ENCODE measurements around the gene CLNK.

Gene CLNK

DNA sequence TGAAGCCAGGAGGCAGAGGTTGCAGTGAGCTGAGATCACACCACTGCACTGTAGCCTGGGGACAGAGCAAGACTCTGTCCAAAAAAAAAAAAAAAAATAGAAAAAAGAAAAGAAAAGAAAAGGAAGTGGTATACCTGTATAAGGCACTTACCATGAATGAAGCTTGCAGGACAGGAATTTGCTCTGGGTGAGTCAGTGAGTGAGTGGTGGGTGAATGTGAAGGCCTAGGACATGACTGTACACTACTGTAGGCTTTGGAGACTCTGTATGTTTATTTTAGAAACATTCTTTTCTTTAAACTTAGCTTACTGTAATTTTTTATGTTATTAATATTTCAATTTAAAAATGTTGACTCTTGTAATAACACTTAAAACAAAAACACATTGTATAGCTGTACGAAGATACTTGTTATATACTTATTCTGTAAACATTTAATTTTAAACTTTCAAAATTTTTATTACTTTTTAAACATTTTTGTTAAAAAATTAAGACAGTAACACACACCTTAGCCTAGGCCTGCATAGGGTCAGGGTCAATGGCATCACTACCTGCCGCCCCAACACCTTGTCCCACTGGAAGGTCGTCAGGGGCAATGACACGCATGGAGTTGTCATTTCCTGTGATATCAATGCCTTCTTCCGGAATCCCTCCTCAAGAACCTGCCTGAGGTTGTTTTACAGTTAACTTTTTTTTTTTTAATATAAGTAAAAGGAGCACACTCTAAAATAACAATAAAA is 78.7 kb downstream of the CLNK start:
- no peak for TF ChIP-seq POLR2A (IDR thresholded peaks at IDR 0.05; ENCODE audit: low read depth, low read length)
- FAIRE-seq (no peak), DNase-seq (ENCODE audit: insufficient read length, low spot score) (no peak)

- DNase-seq (ENCODE audit: insufficient read length, low spot score) = no peak
- no peak for FAIRE-seq
- TF ChIP-seq POLR2A (IDR thresholded peaks at IDR 0.05; ENCODE audit: low read depth, low read length) = no peak
Observed at GRCh38 chr4:10605031-10605430, 79.5 kb downstream of the CLNK start.

DNA sequence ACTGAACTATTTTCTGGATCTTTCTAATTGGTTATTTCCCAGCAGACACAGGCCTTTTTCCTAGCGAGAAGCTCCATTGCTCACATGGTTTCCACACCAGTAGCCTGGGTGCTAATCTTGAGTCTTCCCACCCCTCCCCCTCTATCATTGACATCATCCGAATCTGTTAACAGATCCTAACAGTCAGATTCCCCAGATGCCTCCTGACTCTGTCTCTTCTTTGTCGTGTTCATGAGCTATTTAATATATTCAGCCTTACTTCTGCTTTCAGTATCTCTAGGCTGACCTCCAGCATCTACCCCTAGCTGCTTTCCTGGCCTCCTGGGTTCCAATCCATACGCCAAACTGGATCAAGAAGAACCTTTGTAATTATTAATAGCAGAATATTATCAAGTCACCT is 85.0 kb downstream of the CLNK start:
- DNase-seq (ENCODE audit: insufficient read length, low spot score) (no peak), FAIRE-seq (no peak)
- no peak for TF ChIP-seq POLR2A (IDR thresholded peaks at IDR 0.05; ENCODE audit: low read depth, low read length)

GRCh38 chr4:10598829-10599228 is 85.7 kb downstream of the CLNK start:
- TF ChIP-seq POLR2A (IDR thresholded peaks at IDR 0.05; ENCODE audit: low read depth, low read length) = no peak
- DNase-seq (ENCODE audit: insufficient read length, low spot score) (no peak), FAIRE-seq (no peak)

DNA sequence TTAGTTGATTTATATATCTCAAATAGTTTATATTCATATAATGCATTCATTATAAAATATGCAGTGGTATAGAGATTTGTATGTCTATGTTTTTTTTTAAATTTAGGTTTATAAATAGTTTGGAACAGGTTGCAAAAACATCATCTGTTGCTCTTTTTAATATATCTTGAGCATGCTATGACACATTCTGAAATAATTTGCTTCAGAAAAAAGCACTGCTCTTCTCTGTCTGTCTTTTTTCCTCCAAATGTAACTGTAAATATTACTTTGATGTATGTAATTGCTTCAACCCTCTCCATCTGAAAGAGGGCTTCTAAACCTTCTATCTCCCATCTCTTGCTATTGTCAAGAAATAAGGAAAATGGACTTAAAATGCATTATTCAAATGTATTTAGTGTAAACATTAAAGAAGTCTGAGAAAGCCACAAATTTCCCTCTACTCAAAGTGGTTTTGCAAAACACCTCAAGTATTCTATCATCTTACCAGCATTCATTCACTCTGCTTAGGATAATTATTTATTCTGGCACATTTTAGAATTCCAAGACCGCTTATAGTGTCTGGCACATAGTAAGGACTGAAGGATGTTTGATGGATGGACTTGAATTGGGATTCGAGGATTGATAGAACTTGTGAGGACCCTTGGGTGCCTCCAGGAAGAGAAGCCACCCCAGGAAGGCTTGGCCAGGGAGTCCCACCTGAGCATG is 87.8 kb downstream of the CLNK start:
- FAIRE-seq = no peak
- DNase-seq (ENCODE audit: insufficient read length, low spot score) = no peak
- no peak for TF ChIP-seq POLR2A (IDR thresholded peaks at IDR 0.05; ENCODE audit: low read depth, low read length)

DNA sequence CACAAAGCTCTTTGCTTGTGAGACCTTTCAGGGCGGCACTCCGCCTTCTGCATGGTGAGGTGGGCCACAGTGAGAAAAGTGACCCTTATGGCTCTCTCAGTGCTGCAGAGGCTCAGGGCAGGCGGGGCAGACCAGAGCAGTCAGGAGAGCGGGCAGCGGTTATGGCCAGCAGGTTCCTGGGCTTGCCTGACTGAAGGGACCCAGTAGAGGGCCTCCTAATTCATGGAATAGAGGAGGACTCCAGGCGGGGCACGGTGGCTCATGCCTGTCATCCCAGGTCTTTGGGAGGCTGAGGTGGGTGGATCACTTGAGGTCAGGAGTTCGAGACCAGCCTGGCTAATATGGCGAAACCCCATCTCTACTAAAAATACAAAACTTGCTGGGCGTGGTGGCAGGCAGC is 91.4 kb downstream of the CLNK start:
- DNase-seq (ENCODE audit: insufficient read length, low spot score) (no peak), FAIRE-seq (no peak)
- TF ChIP-seq POLR2A (IDR thresholded peaks at IDR 0.05; ENCODE audit: low read depth, low read length) = no peak

DNA sequence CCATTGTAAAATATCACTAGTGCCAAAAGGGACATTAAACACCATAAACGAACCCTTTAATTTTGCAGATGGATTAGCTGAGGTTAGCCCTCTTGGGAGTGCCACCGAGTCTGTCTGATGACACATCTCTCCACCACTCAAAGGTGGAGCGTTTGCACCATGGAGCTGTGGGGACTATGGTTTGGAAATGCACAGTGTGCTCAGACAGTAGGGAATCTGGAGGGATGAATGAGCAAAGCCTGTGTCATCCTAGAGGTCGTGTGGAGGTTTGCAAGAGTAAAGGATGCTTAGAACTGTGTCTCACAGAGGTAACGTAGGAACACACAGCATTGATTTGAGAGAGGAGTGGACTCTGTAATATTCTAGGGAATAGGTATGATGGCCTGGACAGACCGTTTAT is 93.7 kb downstream of the CLNK start:
- DNase-seq (ENCODE audit: insufficient read length, low spot score) = peak; percentile 19
- no peak for FAIRE-seq

GRCh38 chr4:10589799-10590198 is 94.8 kb downstream of the CLNK start:
- DNase-seq (ENCODE audit: insufficient read length, low spot score) = no peak
- no peak for TF ChIP-seq POLR2A (IDR thresholded peaks at IDR 0.05; ENCODE audit: low read depth, low read length)
- no peak for FAIRE-seq

More for the DNA sequence above, 93.7 kb downstream of the CLNK start:
- no peak for TF ChIP-seq POLR2A (IDR thresholded peaks at IDR 0.05; ENCODE audit: low read depth, low read length)

DNA sequence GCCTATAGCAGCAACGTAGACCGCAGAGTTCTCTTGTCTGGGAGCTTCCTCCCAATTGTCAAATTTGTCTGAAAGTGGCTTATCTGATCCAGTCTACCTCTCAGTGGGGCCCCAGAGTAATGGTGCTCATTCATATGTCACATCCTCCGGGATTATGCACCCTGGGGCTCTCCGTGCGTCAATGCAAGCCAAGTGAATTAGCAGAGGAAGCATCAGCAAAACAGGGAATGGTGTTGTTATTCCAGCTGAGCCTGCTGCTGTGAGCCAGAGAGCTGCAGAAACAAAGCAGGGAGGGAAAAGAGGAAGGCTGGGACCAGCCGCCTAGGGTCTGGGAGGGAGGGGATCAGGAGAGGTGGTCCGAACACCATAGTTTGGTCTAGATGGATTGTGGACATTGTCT is 95.2 kb downstream of the CLNK start:
- no peak for DNase-seq (ENCODE audit: insufficient read length, low spot score)
- FAIRE-seq = no peak
- no peak for TF ChIP-seq POLR2A (IDR thresholded peaks at IDR 0.05; ENCODE audit: low read depth, low read length)

DNA sequence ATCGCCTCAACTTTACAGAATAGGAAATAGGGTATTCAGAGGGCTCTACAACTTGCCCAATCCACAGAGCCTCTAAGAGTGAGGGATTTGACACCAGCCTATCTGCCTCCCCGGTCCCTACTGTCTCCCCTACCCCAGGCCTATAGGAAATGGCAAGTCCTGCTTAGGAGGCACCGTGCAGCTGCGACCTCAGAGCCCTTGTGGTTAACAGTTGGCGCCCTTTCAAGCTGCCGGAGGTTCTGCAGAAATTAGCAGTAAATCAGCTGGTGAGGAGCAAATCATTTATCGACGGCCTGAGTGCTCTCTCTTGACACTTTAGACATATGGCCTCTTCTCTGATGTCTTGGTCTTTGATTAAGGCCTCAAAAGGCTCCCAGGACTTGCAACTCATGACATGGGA is 96.9 kb downstream of the CLNK start:
- FAIRE-seq = no peak

GRCh38 chr4:10587296-10587695 is 97.3 kb downstream of the CLNK start:
- FAIRE-seq (no peak), DNase-seq (ENCODE audit: insufficient read length, low spot score) (no peak)
- no peak for TF ChIP-seq POLR2A (IDR thresholded peaks at IDR 0.05; ENCODE audit: low read depth, low read length)

More for the DNA sequence above, 96.9 kb downstream of the CLNK start:
- DNase-seq (ENCODE audit: insufficient read length, low spot score) = no peak
- no peak for TF ChIP-seq POLR2A (IDR thresholded peaks at IDR 0.05; ENCODE audit: low read depth, low read length)

- DNase-seq (ENCODE audit: insufficient read length, low spot score) (peak; percentile 15), FAIRE-seq (no peak)
- no peak for TF ChIP-seq POLR2A (IDR thresholded peaks at IDR 0.05; ENCODE audit: low read depth, low read length)
Observed at GRCh38 chr4:10584042-10584441, 100.5 kb downstream of the CLNK start.

- no peak for FAIRE-seq
- no peak for TF ChIP-seq POLR2A (IDR thresholded peaks at IDR 0.05; ENCODE audit: low read depth, low read length)
- no peak for DNase-seq (ENCODE audit: insufficient read length, low spot score)
Observed at GRCh38 chr4:10582951-10583350, 101.6 kb downstream of the CLNK start.

GRCh38 chr4:10582059-10582686 is 102.4 kb downstream of the CLNK start:
- DNase-seq (ENCODE audit: insufficient read length, low spot score) (peak; percentile 7), FAIRE-seq (no peak)
- TF ChIP-seq POLR2A (IDR thresholded peaks at IDR 0.05; ENCODE audit: low read depth, low read length) = no peak

DNA sequence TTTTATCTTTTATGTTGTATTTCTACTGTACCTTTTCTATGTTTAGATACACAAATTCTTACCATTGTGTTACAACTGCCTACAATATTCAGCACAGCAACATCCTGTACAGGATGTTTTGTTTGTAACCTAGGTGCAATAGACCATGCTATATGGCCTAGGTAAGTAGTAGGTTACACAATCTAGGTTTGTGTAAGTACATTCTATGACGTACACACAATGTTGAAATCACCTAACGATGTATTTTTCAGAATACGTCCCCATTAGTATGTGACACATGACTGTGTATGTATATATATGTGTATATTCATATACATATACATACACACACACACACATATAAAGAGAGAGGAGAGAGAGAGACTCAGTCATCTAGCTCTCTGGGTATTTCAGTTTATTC is 103.5 kb downstream of the CLNK start:
- DNase-seq (ENCODE audit: insufficient read length, low spot score) (no peak), FAIRE-seq (no peak)
- no peak for TF ChIP-seq POLR2A (IDR thresholded peaks at IDR 0.05; ENCODE audit: low read depth, low read length)

Data from H54 (cell line).